Activated B cell treated with CpG ODN at 0.5 μM for 24 hours (primary cell): ENCODE measurements around the gene TM9SF3. TPM values are rescaled to one million over a fixed set of nuclear protein-coding genes. Genes with fewer than 3 reads are reported as not detected.

ENCODE experiments used
- ATAC-seq: fragments of 200-7000 bp; cut with Tn5 transposase; one replicate; pipeline ENCODE4 v1.10.0; 2021; ENCODE audit warnings: low read depth, mild to moderate bottlenecking, moderate library complexity
- CTCF ChIA-PET: fragments of 350-600 bp; sonication (Branson Sonifier 250); formaldehyde crosslinking; loops from one replicate; lab custom pipeline; 2021; ENCODE audit warnings: antibody characterized with exemption; lab: Charles Lee
- POLR2A ChIA-PET: fragments of 350-600 bp; sonication (Branson Sonifier 250); formaldehyde crosslinking; loops from one replicate; lab custom pipeline; 2021; ENCODE audit warnings: antibody characterized with exemption; lab: Charles Lee
- DNase-seq: peaks from one replicate; pipeline ENCODE4 v3.0.0; 2022
- H3K27ac Mint-ChIP-seq: one replicate; pipeline ENCODE4 v1.8.0; 2020; ENCODE audit warnings: mixed read lengths
- H3K27me3 Mint-ChIP-seq: one replicate; pipeline ENCODE4 v1.8.0; 2021; ENCODE audit warnings: mixed read lengths
- H3K36me3 Mint-ChIP-seq: one replicate; pipeline ENCODE4 v1.8.0; 2021; ENCODE audit warnings: low read depth, mixed read lengths
- H3K4me1 Mint-ChIP-seq: one replicate; pipeline ENCODE4 v1.8.0; 2021; ENCODE audit warnings: mixed read lengths
- H3K4me3 Mint-ChIP-seq: one replicate; pipeline ENCODE4 v1.8.0; 2020; ENCODE audit warnings: mild to moderate bottlenecking, mixed read lengths
- H3K9me3 Mint-ChIP-seq: one replicate; pipeline ENCODE4 v1.8.0; 2020; ENCODE audit warnings: mixed read lengths
- intact Hi-C: fragments of 100-400 bp; cut with micrococcal nuclease; formaldehyde crosslinking; loops from one replicate; pipeline ENCODE4 v1.15.1; 2024
- total RNA-seq: library from RNA; stranded (reverse); gene quantifications from 2 replicates; pipeline ENCODE4 v1.2.3, GENCODE V29; 2022
- TF ChIP-seq, protein P1 (sequence below): fragments of 200-600 bp; IDR thresholded peaks from one replicate; pipeline ENCODE4 v1.8.0; 2022; ENCODE audit warnings: antibody characterized with exemption, mild to moderate bottlenecking

The TM9SF3 gene
- total RNA-seq, 1 donor from 2014 or later = 61.7 TPM

DNA sequence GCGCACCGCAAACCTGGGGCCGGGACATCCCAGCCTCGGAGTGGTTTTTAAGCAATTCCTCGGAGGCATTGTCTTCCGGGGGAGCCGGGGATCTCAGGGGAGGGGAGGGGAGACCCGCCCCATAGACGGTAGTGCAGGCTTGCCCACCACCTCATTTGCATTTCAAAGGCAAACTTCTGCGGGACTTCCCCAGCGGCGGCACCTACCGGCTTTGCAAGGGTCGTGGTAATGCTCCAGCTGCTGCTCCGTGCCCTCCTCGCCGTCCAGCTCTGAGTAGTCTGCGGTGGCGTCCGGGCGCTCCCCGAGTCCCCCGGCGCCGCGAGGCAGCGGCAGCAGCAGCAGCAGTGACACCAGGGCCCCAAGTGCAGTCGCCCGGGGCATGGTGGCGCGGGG is 73.5 kb downstream of the TM9SF3 start:
- H3K27ac Mint-ChIP-seq = peak overlapping the region; percentile 74
- H3K9me3 Mint-ChIP-seq = no peaks in the 10 kb centered on the region
- peaks cover 26% of the 10 kb centered on the region for H3K4me1 Mint-ChIP-seq
- H3K27me3 Mint-ChIP-seq = peaks cover 11% of the 10 kb centered on the region
- DNase-seq (no peak), ATAC-seq (peak; percentile 67)
- POLR2A ChIA-PET = interaction anchor here (0.6 to 1.1 kb wide), 3 partner anchors 50 to 319 kb away, joined by 3 to 4 read pairs (median 3); no protein-coding TSS in a partner anchor
- H3K4me3 Mint-ChIP-seq = peak overlapping the region; percentile 83
- CTCF ChIA-PET = interaction anchor here (0.8 to 1.6 kb wide), 6 partner anchors 10 to 119 kb away, joined by 3 to 8 read pairs (median 3); no protein-coding TSS in a partner anchor
- TF ChIP-seq, protein P1, sequence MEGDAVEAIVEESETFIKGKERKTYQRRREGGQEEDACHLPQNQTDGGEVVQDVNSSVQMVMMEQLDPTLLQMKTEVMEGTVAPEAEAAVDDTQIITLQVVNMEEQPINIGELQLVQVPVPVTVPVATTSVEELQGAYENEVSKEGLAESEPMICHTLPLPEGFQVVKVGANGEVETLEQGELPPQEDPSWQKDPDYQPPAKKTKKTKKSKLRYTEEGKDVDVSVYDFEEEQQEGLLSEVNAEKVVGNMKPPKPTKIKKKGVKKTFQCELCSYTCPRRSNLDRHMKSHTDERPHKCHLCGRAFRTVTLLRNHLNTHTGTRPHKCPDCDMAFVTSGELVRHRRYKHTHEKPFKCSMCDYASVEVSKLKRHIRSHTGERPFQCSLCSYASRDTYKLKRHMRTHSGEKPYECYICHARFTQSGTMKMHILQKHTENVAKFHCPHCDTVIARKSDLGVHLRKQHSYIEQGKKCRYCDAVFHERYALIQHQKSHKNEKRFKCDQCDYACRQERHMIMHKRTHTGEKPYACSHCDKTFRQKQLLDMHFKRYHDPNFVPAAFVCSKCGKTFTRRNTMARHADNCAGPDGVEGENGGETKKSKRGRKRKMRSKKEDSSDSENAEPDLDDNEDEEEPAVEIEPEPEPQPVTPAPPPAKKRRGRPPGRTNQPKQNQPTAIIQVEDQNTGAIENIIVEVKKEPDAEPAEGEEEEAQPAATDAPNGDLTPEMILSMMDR = no peak
- intact Hi-C loops = loop anchor here (1.0 to 5.0 kb wide), 6 partner anchors 22 to 856 kb away; partner anchors contain the start of genes ALDH18A1, LCOR and TM9SF3
- H3K36me3 Mint-ChIP-seq = no peaks in the 10 kb centered on the region

DNA sequence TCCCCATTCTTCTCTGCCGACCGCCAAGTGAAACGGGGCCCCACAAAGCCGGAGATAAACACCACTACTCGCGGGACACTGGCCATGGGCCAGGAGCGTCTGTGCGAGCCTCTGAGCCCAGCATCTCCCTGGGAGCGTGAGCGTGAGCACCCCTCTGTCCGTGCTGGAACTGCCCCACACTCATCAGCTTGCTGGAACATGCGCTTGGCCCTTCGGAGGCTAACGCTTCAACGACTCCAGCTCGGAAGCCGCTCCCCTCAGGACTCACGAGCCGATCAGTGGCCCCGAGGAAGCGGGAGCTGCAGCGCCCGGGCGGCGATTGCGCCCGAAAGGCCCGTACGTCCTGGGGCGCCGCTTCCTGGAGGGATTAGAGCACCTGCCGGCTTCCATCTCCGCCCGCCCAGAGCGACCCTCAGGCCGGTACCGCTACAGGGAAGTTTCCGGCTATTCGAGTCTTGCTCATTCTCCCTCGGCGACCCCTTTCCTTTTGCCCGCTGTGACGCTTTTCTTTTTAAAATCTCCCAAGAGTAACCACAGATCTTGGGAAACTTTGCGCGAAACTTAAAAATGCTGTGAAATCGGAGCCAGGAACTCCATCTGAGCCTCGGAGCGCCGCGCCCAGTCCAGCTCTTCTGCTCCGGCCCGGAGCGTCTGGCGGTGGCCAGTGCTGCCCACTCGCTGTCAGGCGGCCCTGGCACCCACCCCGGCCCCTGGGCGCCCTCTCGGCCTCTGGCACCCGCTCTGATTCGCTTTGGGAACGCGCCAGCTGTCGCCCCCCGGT is 74.1 kb downstream of the TM9SF3 start:
- CTCF ChIA-PET = interaction anchor here (0.8 to 1.6 kb wide), 3 partner anchors 16 to 118 kb away, joined by 3 to 8 read pairs (median 3); no protein-coding TSS in a partner anchor
- no peaks in the 10 kb centered on the region for H3K9me3 Mint-ChIP-seq
- peak overlapping the region; percentile 83 for H3K4me3 Mint-ChIP-seq
- H3K4me1 Mint-ChIP-seq = peaks cover 26% of the 10 kb centered on the region
- DNase-seq (no peak), ATAC-seq (no peak)
- POLR2A ChIA-PET = interaction anchor here (0.9 to 1.1 kb wide), 2 partner anchors 51 to 320 kb away, joined by 3 to 4 read pairs; no protein-coding TSS in a partner anchor
- peak overlapping the region; percentile 74 for H3K27ac Mint-ChIP-seq
- TF ChIP-seq, protein P1 = no peak
- H3K36me3 Mint-ChIP-seq = no peaks in the 10 kb centered on the region
- H3K27me3 Mint-ChIP-seq = peaks cover 11% of the 10 kb centered on the region
- intact Hi-C loops = loop anchor here (1.0 to 5.0 kb wide), 6 partner anchors 22 to 855 kb away; partner anchors contain the start of genes ALDH18A1, LCOR and TM9SF3

DNA sequence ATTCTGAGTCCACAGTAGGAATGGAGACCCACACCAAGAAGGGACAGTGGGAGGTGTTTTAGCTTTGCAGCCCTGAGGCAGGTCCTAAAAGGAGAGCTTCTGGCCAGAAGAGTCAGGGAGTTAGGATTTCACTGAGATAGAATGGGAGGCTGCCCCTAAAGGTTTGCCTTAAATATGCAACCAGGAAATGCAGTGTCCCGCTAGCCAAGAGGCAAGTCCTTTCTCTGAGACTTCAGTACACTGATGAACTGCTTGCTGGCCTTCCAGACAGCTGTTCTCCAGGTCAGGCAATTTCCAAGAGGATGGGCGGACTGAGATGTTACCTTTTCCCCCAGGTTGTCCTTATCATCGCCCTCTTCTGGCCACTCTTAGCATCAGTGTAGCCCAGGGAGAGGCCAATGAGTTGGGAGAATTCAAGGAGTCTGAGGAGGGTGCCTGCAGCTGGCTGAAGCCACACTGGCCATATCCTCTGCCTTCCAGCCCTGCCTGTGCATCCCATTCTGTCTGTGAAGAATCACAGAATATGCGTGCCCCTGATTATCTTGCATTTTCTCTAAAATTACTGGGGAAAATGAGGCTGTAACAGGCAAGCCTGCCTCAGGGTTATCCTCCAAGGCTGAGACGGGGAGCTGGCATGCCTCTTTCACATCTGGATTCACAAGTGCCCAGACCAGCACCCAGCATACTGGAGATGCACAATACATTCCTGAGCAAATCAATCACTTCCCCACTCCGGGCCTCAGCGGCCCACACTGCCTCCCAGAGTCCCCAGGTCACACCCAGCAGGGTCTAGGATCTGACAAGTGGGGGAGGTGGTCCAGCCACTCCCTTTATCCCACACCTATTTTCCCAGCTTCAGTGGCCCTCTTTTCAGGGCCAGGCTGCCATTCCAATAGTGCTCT is 75.5 kb downstream of the TM9SF3 start:
- H3K27ac Mint-ChIP-seq = no peak overlapping the region
- TF ChIP-seq, protein P1 = no peak
- no peak for ATAC-seq
- intact Hi-C loops = loop anchor here (5.0 kb wide), 2 partner anchors 236 to 854 kb away; partner anchors contain the start of gene ALDH18A1
- POLR2A ChIA-PET = no interaction called here
- peaks cover 26% of the 10 kb centered on the region for H3K4me1 Mint-ChIP-seq
- H3K4me3 Mint-ChIP-seq = peak overlapping the region; percentile 83
- no peak for DNase-seq
- CTCF ChIA-PET = interaction anchor here (0.7 to 1.7 kb wide), 3 partner anchors 13 to 31 kb away, joined by 3 to 5 read pairs (median 3); no protein-coding TSS in a partner anchor
- H3K36me3 Mint-ChIP-seq = no peaks in the 10 kb centered on the region
- peaks cover 7% of the 10 kb centered on the region for H3K27me3 Mint-ChIP-seq
- H3K9me3 Mint-ChIP-seq = no peaks in the 10 kb centered on the region

DNA sequence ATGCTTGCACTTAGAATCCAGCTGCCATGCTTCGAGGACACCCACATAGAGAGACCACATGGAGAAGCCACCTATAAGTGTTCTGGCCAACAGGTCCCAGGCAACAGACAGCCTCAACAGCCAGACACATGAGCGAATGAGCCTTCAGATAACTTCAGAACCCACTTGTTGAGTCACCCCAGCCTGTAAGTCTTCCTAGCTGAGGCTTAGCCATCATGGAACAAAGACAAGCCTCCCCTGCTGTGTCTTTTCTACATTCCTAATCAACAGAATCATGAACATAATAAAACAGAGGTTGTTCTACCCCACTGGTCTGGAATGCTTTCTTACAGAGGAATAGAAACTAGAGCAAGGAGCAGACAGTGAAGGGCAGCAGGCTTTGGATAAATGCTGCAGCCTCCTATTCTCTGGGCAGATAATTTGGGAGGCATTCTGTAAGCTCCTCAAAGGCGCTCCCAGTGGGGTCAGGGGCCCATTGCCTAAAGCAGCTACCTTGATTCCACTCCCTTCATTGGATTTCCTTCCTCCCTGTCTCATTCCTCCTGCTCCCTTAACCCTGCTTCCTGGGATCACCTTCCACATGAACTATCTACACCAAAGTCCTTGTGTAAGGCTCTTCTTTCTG is 77.7 kb downstream of the TM9SF3 start:
- no peaks in the 10 kb centered on the region for H3K27me3 Mint-ChIP-seq
- no peaks in the 10 kb centered on the region for H3K36me3 Mint-ChIP-seq
- H3K4me1 Mint-ChIP-seq = peaks cover 15% of the 10 kb centered on the region
- intact Hi-C loops = no loop called here
- H3K4me3 Mint-ChIP-seq = no peak overlapping the region
- no peak for ATAC-seq
- TF ChIP-seq, protein P1 = no peak
- ChIA-PET POLR2A (no interaction called here), CTCF (interaction anchor here (0.8 to 1.7 kb wide), 2 partner anchors 18 to 1145 kb away, joined by 3 to 5 read pairs; no protein-coding TSS in a partner anchor)
- DNase-seq = no peak
- H3K27ac Mint-ChIP-seq = no peak overlapping the region
- H3K9me3 Mint-ChIP-seq = no peaks in the 10 kb centered on the region
